Epithelial cell of esophagus (primary cell): ENCODE measurements around the gene ANP32B.

ENCODE experiments used
- DNase-seq: peaks from one replicate; pipeline ENCODE4 v3.0.0; 2010; ENCODE audit warnings: low read depth
- H3K4me3 ChIP-seq: 2 replicates; pipeline ENCODE4 v1.5.1; 2011; ENCODE audit warnings: mild to moderate bottlenecking, low read length, control low read depth
- TF ChIP-seq, protein P1 (sequence below): IDR thresholded peaks from 2 replicates; pipeline ENCODE4 v1.5.1; 2011; ENCODE audit warnings: low read depth, mild to moderate bottlenecking, low read length, control low read depth, inconsistent platforms; ENCODE audit not compliant: insufficient read depth; ENCODE audit errors: missing control alignments

Gene ANP32B

DNA sequence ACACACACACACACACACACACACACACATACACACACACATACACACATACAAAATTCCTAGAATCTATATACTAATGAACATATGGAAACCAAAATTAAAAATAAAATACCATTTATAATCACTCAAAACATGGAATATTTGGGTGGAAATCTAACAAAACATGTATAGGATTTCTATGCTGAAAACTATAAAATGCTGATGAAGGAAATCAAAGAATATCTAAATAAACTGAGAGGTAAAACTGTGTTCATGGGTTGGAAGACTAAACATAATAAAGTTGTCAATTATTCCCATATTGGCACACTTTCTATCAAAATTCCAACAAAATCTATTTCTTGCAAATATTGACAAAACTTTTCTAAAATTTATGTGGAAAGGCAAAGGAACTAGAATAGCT, 48.0 kb downstream of the ANP32B start:
- no peak for DNase-seq
- TF ChIP-seq, protein P1, sequence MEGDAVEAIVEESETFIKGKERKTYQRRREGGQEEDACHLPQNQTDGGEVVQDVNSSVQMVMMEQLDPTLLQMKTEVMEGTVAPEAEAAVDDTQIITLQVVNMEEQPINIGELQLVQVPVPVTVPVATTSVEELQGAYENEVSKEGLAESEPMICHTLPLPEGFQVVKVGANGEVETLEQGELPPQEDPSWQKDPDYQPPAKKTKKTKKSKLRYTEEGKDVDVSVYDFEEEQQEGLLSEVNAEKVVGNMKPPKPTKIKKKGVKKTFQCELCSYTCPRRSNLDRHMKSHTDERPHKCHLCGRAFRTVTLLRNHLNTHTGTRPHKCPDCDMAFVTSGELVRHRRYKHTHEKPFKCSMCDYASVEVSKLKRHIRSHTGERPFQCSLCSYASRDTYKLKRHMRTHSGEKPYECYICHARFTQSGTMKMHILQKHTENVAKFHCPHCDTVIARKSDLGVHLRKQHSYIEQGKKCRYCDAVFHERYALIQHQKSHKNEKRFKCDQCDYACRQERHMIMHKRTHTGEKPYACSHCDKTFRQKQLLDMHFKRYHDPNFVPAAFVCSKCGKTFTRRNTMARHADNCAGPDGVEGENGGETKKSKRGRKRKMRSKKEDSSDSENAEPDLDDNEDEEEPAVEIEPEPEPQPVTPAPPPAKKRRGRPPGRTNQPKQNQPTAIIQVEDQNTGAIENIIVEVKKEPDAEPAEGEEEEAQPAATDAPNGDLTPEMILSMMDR, result no peak
- H3K4me3 ChIP-seq, result no peak overlapping the region

DNA sequence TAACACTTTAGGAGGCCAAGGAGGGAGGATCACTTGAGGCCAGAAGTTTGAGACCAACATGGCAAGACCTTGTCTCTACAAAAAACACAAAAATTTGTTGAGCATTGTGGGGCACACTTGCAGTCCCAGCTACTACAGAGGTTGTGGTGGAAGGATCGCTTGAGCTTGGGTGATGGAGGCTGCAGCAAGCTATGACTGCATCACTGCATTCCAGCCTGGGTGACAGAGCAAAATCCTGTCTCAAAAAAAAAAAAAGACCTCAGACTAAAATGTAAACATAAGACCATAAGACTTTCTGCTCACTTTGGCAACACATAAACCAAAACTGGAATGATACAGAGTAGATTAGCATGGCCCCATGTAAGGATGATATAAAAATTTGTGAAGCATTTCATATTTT, 48.8 kb downstream of the ANP32B start:
- no peak for DNase-seq
- TF ChIP-seq, protein P1, result no peak
- no peak overlapping the region for H3K4me3 ChIP-seq

DNA sequence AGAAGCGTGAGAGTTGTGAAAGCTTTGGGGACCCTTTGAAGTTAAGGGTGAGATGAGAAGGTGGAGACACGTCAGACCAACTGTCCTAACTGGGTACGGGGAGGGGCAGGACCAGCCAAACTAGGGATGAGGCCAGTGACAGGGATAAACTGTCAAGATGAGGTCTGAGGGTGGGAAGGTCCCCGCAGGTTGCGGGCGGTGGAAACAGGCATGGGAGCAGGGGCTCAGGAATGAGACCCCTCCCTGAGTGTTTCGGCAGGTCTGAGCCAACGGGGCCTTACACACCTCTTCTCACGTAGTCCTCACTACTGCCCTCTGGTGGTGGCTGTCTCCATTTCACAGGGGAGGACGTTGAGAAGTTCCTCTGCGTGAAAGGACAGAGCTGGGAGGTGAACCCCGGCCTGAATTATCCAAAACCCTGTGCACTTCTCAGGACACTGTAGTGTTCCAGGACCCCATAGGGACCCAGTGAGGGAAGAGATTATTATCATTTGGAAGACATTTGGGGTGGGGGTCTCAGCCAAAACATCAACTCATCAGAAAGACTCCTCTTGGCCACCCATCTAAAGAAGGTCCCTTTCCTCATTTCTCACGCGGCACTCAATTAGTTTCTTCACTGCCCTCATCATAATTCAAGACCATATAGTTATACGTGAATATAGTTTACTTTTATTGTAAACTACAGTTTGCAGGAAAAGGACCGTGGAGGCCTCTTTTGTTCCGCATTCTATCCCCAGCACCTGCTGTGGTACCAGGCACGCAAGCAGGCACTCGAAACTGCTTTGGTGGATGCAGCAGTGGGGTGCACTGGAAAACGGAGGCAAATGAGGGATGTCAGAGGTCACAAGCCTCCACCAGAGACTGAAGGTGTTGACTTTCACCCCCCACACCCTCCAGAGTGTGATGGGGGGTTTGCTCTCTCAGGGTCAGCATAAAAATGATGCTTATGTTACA, 51.7 kb downstream of the ANP32B start:
- H3K4me3 ChIP-seq, result no peak overlapping the region
- TF ChIP-seq, protein P1, result peak; percentile 84
- DNase-seq, result peak; percentile 81

DNA sequence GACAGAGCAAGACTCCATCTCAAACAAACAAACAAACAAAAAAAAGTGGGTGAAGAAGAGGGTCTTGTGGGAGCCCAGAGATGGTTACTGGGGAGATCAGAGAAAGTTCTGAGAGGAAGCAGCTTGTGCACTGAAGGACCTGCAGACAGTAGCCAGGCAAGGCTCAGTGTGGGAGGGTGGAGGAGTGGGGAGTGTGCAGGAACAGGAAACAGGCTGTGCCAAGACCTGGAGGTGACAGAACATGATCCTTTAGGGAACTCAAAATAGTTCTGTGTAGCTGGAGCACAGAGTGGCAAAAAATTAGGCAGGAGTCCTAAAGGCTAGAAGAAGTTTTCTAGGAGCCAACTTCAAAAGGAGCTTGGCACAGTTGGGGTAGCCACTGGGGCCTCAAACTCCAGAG, 54.2 kb downstream of the ANP32B start:
- DNase-seq, result peak; percentile 21
- TF ChIP-seq, protein P1, result no peak
- H3K4me3 ChIP-seq, result no peak overlapping the region

DNA sequence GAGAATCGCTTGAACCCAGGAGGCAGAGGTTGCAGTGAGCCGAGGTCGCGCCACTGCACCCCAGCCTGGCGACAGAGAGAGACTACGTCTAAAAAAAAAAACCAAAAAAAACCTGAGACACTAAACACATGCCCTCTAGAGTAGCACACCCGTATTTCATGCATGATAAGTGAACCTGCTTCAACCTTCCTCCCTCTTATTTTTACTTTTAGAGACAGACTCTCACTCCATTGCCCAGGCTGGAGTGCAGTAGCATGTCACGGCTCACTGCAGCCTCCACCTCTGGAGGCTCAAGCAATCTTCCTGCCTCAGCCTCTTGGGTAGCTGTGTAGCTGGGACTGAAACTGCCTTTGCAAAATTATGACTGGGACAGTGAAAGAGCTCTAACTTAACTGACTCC, 55.8 kb downstream of the ANP32B start:
- no peak overlapping the region for H3K4me3 ChIP-seq
- no peak for DNase-seq
- TF ChIP-seq, protein P1, result no peak

DNA sequence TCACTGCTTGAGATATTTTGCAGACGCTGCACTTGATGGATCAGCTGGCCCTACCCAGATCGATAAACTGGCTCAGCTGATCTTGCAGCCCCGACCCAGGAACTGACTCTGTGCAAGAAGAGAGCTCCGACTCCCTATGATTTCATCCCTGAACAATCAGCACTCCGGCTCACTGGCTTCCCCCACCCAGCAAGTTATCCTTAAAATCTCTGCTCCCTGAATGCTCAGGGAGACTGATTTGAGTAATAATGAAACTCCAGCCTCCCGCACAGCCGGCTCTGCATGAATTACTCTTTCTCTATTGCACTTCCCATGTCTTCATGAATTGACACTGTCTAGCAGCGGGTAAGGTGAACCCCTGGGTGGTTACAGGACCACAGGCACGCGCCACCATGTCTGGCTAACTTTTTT, 56.5 kb downstream of the ANP32B start:
- no peak overlapping the region for H3K4me3 ChIP-seq
- no peak for DNase-seq
- TF ChIP-seq, protein P1, result no peak
